Bone marrow (tissue), 2 donors: ENCODE data around the gene PNMA8A.
"Not testable (repeated sequence)": the region's sequence is repeated elsewhere in the genome, so short reads cannot be mapped to it uniquely, and the experiment has no call there.

ENCODE experiments used
- DNase-seq, 2 donors: peaks; one replicate each; lab custom pipeline; 2025; lab: John Stamatoyannopoulos, UW

The PNMA8A gene

GRCh38 chr19:46463516-46463915, 7.8 kb downstream of the PNMA8A start:
- no peak for DNase-seq

GRCh38 chr19:46461537-46461936, 9.8 kb downstream of the PNMA8A start:
- DNase-seq, result no peak

GRCh38 chr19:46460981-46461380, 10.4 kb downstream of the PNMA8A start:
- no peak for DNase-seq

GRCh38 chr19:46460055-46460454, 11.3 kb downstream of the PNMA8A start:
- DNase-seq, result no peak

GRCh38 chr19:46456930-46457329, 14.4 kb downstream of the PNMA8A start:
- no peak for DNase-seq

GRCh38 chr19:46454244-46454643, 17.1 kb downstream of the PNMA8A start:
- no peak for DNase-seq

- DNase-seq, result no peak
Observed at GRCh38 chr19:46453661-46454060, 17.7 kb downstream of the PNMA8A start.

- DNase-seq, result no peak
Observed at GRCh38 chr19:46452186-46452585, 19.2 kb downstream of the PNMA8A start.

GRCh38 chr19:46451352-46451751, 20.0 kb downstream of the PNMA8A start:
- DNase-seq, result no peak

GRCh38 chr19:46450737-46451136, 20.6 kb downstream of the PNMA8A start:
- DNase-seq, result no peak

GRCh38 chr19:46449228-46449627, 22.1 kb downstream of the PNMA8A start:
- no peak for DNase-seq

GRCh38 chr19:46448601-46449000, 22.8 kb downstream of the PNMA8A start:
- DNase-seq, result no peak

- no peak for DNase-seq
Observed at GRCh38 chr19:46447824-46448223, 23.5 kb downstream of the PNMA8A start.

GRCh38 chr19:46447006-46447405, 24.4 kb downstream of the PNMA8A start:
- no peak for DNase-seq

- DNase-seq, result no peak
Observed at GRCh38 chr19:46446021-46446420, 25.3 kb downstream of the PNMA8A start.

GRCh38 chr19:46442808-46443450, 28.4 kb downstream of the PNMA8A start:
- DNase-seq, result no peak

- DNase-seq, result no peak
Observed at GRCh38 chr19:46441866-46442265, 29.5 kb downstream of the PNMA8A start.

GRCh38 chr19:46435689-46436088, 35.7 kb downstream of the PNMA8A start:
- not testable (repeated sequence) for DNase-seq

- DNase-seq, result no peak
Observed at GRCh38 chr19:46435009-46435408, 36.4 kb downstream of the PNMA8A start.

GRCh38 chr19:46433470-46433869, 37.9 kb downstream of the PNMA8A start:
- DNase-seq, result not testable (repeated sequence)

- no peak for DNase-seq
Observed at GRCh38 chr19:46431824-46432223, 39.5 kb downstream of the PNMA8A start.

GRCh38 chr19:46429999-46430398, 41.4 kb downstream of the PNMA8A start:
- DNase-seq, result no peak

- DNase-seq, result peak; percentile 9 to 12
Observed at GRCh38 chr19:46428239-46429135, 42.9 kb downstream of the PNMA8A start, which contains the start of gene PNMA8C. Gene PNMA8C (minus strand): TSS chr19:46428936. CDS start chr19:46428359, 577 bp downstream.
